ENCODE results near the gene GARNL3. TPM values are rescaled to one million over a fixed set of nuclear protein-coding genes. Genes with fewer than 3 reads are reported as not detected.

The GARNL3 gene
- total and polyA plus RNA-seq, 2 of the 13 experiments (the other 11 are each of a cell fraction or from before 2014, with no cell fraction given): 3.9 to 11.0 TPM

GRCh38 chr9:127264462-127265219 is at the start of gene GARNL3 (continued):
- TF ChIP-seq NFE2L1 (CRISPR knock-in tag; IDR thresholded peaks at IDR 0.05; ENCODE audit: borderline replicate concordance): no peak
- no peak for TF ChIP-seq ZNF747 (CRISPR knock-in tag; IDR thresholded peaks at IDR 0.05; ENCODE audit: borderline replicate concordance)
- no peak for TF ChIP-seq ZNF577 (CRISPR knock-in tag; IDR thresholded peaks at IDR 0.05; ENCODE audit: borderline replicate concordance, low read depth)
- no peak for TF ChIP-seq SP2 (CRISPR knock-in tag; IDR thresholded peaks at IDR 0.05)

- intact Hi-C loops (cut with micrococcal nuclease; ENCODE audit: unreplicated experiment): loop anchor here (2.0 kb wide), 1 partner anchor 131 kb away; no protein-coding TSS in a partner anchor
- Histone ChIP-seq H3K27ac (ENCODE audit: extremely low read length, insufficient read depth, low read length) (no peak overlapping the region), H3K27me3 (ENCODE audit: control insufficient read depth in 1 of 2, insufficient read depth in 2 of 2, low read length in 2 of 2) (peaks cover 0 to 2% of the 10 kb centered on the region in 2 experiments; a peak in 1 of 5 replicates), H3K4me3 (replicated peaks in 1 of 3; ENCODE audit: insufficient read depth in 1 of 3, low read depth in 2 of 3, low read length in 3 of 3) (no peak overlapping the region), H3K79me2 (ENCODE audit: insufficient read depth, low read length) (no peaks in the 10 kb centered on the region), H3K4me1 (ENCODE audit: insufficient read depth, low read length) (peaks cover 15% of the 10 kb centered on the region), H3K9ac (ENCODE audit: insufficient read depth, low read depth, low read length) (no peak overlapping the region), H3K36me3 (replicated peaks in 1 of 2; ENCODE audit: control insufficient read depth in 1 of 2, insufficient read depth in 2 of 2, low read length in 2 of 2) (no peaks in the 10 kb centered on the region), H3K9me3 (ENCODE audit: low read length) (no peaks in the 10 kb centered on the region), H4K20me1 (ENCODE audit: insufficient read depth, low read length) (no peaks in the 10 kb centered on the region), H3K4me2 (ENCODE audit: low read depth, low read length) (no peak overlapping the region), H2AFZ (ENCODE audit: low read length) (no peak overlapping the region)
- ATAC-seq (no peak), FAIRE-seq (no peak), DNase-seq (ENCODE audit: low spot score) (no peak)
- 73% methylated on average over 7 of the region's 14 CpGs for whole genome bisulfite sequencing (ENCODE audit: low lambda C conversion rate)
- ChIA-PET POLR2A (interaction anchor here (1.4 kb wide), 1 partner anchor 9 kb away, joined by 6 read pairs; no protein-coding TSS in a partner anchor), CTCF (ENCODE audit: low intra/inter-chr PET ratio, low total read pairs) (no interaction called here)
- no peak for TF ChIP-seq ZNF556 (CRISPR knock-in tag; IDR thresholded peaks at IDR 0.05; ENCODE audit: borderline replicate concordance)
- TF ChIP-seq SIX4 (CRISPR knock-in tag; IDR thresholded peaks at IDR 0.05): no peak
- no peak for TF ChIP-seq GATA4 (IDR thresholded peaks at IDR 0.05; ENCODE audit: borderline replicate concordance, low read depth)
- no peak for TF ChIP-seq ZNF530 (CRISPR knock-in tag; IDR thresholded peaks at IDR 0.05; ENCODE audit: low read depth)
- no TSS peak for BruUV-seq (replicated peaks)
- in situ Hi-C loops (cut with HindIII; ENCODE audit: extremely low pct_ligation_motif_present, low pct_unique_long_range_greater_than_20kb): no loop called here
Observed at GRCh38 chr9:127215268-127216209, 49.0 kb upstream of the GARNL3 start.
